T-helper 2 cell treated with Interferon-gamma antibody and Interleukin-4, amounts not matched to agents 100 ng/mL and 5 ng/mL, for 36 hours (primary cell): Measurements from ENCODE around the gene SFTA2. TPM values are rescaled to one million over a fixed set of nuclear protein-coding genes. Genes with fewer than 3 reads are reported as not detected.
"Not testable (repeated sequence)": the region's sequence is repeated elsewhere in the genome, so short reads cannot be mapped to it uniquely, and the experiment has no call there.

Experiments used
- intact Hi-C: fragments of 100-400 bp; cut with micrococcal nuclease; formaldehyde crosslinking; loops from one replicate; pipeline ENCODE4 v1.15.1; 2023
- total RNA-seq: library from RNA; stranded (reverse); gene quantifications from 2 replicates; pipeline ENCODE4 v1.2.3, GENCODE V29; 2022

The SFTA2 gene
- total RNA-seq = not detected in 2 replicates

DNA sequence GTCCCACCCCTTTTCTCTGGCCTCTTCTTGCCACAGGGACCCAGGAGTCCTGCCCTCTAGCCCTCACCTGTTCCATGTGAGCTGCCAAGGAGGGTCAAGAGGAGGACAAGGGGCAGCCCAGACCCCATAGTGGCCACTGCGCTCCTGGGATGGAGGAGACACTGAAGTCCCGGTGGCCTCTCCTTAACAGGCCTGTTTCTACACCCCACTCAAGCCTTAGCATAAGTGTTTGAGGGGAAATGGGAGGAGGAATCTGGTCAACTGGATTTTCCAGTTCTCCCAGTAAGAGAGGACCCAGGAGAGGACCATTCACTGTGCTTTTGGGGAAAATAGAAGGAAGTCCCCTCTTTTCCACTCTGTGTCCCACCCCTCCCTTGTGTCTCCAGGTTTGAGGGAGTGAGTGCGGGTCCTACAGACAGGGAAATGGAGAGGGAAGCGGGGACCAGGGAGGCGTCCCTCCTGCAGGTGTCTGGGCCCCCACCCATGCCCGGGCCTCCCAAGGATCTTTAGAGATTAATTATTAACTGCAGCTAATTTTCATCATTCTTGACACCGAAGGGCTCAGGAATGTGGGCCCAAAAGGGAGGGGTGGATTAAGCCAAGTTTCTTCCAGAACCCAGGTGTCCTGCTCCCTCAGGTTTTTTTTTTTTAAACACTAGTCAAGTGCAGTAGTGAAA lies at the start of gene SFTA2:
Gene SFTA2, minus strand, starts transcription at position 202 of the 677 bp plus-strand sequence. Its CDS starts 74 bp downstream, at position 128.
- intact Hi-C loops = no loop called here

DNA sequence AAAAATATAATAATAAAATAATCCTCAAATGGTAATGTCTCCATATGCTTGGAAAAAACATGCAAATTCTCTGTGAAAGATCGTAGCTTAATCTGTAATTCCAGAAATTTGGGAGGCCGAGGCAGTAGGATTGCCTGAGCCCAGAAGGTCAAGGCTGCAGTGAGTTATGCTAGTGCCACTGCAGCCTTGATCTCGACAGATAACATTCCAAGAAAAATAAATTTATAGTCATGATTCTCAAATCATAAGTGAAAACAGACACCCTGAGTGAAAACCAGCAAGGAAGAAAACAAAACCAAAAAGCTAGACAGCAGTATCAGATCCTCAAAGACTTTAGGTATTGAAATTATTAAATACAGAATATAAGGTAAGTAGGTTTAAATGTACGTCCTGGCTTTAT lies 47.7 kb upstream of the SFTA2 start:
- intact Hi-C loops = no loop called here

DNA sequence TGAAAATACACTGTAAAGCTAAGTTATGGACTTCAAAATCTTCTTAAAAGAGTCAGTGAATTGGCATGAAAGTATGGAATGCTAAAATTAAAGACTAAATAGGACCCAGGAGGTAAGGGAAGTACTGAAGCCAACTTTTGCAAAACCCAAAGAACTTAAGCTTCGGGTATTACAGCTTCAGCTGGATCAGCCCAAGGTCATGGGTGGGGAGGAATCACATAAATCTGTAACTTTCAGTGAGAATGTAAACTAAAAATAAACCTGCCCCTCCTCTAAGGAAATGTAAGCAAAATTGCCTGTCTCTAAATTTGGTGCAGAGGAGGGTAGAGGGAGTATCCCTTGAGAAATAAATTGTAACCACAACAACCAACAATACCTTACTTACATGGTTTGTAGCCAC lies 47.2 kb upstream of the SFTA2 start:
- intact Hi-C loops = no loop called here

DNA sequence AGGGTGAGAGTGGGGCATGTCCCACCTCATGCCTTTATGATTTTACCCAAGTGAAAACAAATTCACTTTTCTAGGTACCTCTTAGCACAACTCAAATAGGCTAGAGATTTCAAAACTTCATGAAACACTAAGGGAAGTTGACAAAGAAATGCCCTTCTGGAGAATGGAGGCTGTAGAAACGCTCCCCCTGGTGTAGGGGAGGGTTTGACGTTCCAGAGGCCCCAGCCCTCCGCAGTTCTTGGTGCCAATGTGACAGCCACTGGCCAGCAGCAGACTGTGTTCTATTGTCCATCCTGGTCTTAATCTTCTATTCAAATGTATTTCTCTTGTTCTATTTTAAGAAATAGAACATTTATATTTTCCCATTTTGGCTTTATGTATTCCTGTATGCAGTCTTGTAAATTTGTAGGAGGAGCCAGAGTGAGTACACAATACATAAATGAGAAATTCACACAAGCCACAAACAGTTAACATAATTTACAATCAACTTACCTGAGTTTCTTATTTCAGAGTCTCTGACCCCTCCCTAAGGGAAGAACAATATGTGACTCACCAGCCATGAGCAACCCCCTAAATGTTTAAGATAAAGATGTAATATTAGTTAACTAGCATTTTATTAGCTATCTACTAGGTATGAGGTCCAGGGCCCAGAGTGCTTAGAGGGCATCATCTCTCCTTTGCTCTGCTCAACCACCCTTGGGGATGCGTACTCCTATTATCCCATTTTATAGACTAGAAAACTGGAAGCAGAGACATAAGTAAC lies 42.7 kb upstream of the SFTA2 start:
- intact Hi-C loops = no loop called here

DNA sequence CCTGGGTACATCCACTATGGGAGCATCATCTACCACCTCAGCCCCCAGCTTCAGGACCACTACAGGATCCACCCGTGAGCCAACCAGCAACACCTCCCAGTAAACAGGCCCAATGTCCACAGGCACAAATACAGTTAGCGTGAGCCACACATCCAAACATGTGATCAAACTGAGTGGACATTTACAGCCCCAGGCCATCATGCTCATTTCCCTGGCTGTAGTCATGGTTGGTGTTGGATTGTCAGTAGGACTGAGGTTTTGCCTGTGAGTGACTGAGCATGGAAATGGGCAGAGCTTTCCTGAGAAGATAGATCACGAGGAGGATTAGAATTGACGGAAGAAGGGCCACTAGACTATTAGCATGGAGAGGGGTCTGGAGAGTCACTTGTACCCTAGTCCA lies 40.8 kb upstream of the SFTA2 start:
- intact Hi-C loops = no loop called here

DNA sequence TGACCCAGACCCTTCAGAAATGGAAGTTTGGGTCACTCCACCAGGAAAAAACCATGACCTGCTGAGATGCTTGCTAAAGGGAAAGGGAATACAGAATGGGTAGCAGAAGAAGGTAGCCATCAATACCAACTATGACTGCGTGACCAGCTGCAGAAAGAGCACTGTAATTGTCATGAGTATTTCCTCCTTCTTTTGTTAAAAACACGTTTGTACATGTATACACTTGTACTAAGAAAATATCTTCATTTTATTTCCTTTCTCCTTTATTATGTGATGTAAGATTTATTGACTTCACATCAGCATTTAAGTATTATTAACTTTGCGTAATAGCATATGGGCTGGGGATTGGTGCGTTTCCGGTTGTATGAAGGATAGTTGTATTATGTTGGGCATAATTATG lies 39.0 kb upstream of the SFTA2 start:
- intact Hi-C loops = no loop called here

DNA sequence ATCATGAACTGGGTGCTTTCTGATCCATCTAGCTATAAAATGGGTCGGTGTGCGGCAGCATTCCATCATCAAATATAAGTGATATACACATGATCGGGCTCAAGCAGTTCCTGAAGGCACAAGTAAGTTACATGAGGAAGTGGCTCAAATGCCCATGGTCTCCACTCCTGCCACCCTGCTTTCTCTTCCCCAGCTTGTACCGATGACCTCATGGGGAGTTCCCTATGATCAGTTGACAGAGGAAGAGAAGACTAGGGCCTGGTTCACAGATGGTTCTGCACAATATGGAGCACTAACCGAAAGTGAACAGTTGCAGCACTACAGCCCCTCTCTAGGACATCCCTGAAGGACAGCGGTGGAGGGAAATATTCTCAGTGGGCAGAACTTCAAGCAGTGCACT lies 37.2 kb upstream of the SFTA2 start:
- intact Hi-C loops = not testable (repeated sequence)

DNA sequence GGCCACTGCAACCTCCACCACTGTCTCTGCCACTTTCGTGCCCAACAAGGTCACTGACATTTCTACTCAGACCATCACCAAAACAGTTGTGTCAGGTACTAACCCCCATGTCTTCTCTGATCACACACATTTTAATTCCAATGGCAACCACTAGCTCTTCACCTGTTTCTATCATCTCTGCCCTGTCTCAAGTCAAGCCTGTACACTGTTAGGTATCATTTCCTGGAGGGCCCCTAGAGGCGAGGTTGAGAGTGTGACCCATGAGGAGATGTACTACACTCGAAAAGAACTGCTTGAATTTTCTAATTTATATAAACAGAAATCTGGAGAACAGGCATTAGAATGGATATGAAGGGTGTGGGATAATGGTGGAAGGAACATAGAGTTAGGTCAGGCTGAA lies 34.2 kb upstream of the SFTA2 start:
- intact Hi-C loops = no loop called here

DNA sequence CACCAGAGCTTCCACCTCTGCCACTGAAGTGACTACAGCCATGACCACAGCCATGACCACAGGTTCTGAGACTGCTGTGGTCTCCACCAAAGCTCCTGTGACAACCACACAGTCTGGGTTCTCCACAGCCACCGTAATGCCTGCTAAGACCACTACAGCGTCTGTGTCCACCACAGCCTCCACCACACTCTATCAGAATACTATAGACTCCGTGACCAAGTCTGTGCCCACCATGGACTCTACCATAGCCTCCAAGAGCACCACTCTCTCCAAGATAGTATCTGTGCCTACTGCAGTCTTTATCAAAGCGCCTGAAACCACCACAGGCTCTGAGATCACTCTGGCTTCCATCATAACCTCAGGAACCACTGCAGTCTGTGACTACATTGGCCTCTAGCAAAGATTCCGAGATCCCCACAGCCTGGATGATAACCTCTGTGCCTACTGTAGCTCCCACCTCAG lies 33.2 kb upstream of the SFTA2 start:
- intact Hi-C loops = no loop called here

DNA sequence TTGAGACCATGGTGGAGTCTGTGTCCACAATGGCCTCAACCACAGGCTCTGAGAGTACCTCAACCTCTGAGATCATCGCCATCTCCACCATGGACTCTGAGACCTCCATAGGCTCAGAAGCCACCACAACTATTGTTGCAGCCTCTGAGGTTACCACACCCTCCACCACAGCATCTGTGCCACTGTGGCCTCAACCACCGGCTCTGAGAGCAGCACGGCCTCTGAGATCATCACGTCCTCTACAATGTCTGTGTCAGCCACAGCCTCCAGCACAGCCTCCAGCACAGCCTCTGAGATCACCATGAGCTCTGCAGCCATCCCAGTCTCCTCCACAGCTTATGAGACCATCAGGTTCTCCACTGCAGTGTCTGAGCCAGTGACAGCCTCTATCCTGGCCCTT lies 32.1 kb upstream of the SFTA2 start:
- intact Hi-C loops = no loop called here

DNA sequence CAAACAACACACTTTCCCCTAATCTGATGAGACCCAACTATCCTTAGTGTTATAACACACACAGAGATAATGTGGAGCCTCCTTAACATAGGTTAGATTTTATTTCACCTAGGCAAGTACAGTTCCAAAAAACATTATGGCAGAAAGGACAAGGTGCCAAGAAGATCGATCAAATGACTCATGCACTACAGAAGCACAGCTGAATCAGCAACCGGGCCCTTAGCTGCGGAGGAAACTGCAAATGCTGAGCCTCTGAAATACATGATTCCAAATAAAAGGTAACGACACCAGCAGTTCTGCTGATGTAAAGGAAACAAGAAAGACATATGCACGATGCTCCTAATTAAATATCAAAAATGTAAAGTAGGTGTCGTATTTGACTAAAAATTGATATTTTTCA lies 31.7 kb upstream of the SFTA2 start:
- intact Hi-C loops = no loop called here

DNA sequence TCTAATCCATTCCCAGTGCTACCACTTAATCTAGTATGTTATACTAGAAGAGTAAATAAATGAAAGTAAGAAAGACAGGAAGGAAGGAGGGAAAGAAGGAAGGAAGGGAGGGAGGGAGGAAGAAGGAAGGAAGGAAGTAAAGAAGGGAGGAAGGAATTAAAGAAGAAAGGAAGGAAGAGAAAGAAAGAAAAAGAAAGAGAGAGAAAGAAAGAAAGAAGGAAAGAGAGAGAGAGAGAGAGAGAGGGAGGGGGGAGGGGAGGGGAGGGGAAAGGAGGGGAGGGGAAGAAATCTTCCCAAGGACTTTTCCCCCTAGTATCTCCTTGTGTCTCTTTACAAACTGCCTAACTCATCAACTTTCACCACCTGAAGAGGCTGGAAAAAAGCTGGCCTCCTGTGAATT lies 30.7 kb upstream of the SFTA2 start:
- intact Hi-C loops = no loop called here

DNA sequence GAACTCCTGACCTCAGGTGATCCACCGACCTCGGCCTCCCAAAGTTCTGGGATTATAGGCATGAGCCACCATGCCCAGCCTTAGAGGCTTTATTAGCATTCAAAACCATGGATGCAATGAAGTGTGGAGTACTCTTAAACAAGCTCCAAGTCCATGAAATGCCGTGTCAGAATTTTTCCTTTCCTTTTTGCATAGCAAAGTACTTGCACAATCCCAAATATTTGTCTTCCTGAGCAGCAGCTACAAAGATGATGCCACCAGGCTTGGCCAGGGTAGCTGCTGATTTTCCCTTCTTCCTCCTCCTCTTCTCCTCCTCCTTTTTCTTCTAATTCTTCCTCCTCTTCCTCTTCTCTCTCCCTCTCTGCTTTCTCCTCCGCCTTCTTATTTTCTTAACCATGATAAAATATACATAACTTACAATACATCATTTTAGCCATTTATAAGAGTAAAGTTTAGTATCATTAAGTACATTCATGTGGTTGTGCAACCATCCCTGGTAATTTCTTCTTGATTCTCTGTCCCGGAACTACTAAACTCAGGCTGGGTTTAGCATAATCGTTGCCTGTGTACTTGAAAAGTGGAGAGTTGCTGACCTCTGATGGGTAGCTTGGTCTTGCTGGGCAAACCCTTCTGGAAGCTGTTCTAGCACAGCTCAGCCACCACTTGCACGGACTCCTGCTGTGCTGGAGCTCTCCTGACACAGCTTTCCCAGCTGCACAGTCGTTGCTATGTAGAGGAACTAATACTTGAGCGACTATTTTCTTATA lies 29.1 kb upstream of the SFTA2 start:
- intact Hi-C loops = no loop called here

DNA sequence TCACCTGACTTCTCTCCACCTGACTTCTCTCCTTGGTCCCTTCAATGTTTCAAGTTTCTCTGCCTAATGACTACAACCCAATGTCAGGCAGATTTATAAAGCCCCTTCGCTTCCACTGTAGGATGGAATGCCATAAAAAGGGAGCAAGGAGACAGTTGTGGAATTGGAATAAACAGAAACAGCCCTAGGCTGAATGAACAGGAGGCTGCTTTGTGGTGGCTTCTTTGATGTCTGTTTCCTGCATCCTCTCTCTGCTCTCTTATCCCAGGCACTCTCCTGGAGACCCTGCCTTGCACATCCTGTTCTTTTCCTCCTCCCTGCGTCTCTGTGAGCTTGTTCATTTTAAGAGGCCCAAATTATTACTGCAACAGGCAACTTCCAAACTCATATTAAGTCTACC lies 25.7 kb upstream of the SFTA2 start:
- intact Hi-C loops = no loop called here

DNA sequence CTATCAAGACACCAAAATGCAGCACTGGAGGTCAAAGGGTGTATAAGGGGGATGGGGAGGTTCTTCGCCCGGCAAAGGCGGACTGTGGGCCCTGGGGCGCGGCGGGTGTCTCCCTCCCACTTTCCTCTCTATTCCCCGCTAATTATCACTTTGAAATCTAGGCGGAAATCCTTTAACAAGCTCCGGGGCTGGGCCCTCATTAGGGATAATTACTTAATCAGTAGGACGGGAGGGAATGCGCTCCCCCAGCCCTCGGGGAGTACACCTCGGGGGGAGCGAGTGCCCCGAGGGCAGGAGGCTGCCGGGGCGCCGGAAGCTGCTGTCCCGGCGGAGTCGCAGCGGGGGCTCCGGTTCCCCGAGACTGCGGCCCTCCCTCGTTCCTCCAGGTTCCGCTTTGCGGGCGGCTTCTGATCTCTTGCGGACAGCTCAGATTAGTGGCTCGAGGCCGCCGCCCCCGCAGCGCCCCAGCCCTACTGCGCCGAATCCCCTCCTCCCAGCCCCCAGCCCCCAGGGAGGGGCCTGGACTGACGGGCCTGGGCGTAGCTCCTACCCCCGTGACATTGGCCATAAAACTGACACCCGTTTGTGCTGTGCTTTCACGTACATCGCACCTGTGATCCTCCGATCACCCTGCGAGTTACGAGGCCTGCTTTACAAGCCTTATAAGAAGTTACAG lies 23.5 kb upstream of the SFTA2 start:
- intact Hi-C loops = no loop called here

DNA sequence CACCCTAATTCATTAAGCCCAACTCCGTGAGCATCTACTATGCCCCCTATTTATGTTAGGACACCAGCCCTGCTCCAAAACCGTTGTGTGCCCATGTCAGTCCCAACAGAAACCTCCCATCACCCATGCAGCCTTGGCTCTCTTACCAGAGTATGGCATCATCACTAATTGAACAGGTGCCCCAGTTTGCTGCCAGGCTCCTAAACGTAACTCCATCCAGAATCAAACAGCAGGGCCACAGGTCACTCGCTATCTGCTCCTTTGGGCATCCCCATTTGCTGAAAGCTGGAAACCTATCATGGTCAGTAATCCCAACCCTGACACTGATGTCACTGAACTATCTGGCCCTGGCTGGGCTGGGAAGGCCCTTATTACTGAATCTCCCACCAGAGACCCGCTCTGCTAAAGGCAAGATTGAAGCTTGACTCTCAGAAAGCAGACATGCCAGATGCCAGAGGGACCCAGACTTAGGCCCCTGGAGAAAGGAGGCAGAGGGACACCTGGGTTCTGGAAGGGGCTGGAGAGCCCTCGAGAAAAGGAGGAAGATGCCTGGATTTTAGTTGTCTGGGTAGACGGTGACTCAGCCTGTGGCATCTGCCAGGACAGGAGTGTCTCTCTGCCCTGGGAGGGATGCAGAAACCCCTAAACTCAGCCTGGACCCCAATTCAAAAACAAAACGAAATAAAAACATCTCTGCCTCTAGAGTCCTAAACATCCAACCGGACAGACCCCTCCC lies 22.8 kb upstream of the SFTA2 start:
- intact Hi-C loops = no loop called here

DNA sequence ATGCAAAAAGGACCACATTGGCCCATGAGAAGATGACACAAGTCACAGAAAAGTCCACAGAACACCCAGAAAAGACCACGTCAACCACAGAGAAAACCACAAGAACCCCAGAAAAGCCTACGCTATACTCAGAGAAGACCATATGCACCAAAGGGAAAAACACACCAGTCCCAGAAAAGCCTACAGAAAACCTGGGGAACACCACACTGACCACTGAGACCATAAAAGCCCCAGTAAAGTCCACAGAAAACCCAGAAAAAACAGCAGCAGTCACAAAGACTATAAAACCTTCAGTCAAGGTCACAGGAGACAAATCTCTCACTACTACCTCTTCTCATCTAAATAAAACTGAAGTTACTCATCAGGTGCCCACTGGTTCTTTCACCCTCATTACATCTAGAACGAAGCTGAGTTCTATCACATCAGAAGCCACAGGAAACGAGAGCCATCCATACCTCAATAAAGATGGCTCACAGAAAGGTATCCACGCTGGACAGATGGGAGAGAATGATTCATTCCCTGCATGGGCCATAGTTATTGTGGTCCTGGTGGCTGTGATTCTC lies 20.0 kb upstream of the SFTA2 start:
- intact Hi-C loops = no loop called here

DNA sequence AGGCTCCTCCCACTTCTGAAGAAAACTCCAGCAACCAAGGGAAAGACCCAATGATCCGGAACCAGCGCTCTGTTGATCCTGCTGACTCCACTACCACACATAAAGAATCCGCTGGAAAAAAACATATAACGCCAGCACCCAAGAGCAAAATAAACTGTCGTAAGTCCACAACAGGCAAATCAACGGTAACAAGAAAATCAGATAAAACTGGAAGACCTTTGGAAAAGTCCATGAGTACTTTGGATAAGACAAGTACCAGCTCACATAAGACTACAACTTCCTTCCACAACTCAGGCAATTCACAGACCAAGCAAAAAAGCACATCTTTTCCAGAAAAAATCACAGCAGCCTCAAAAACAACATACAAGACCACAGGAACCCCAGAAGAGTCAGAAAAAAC lies 16.8 kb upstream of the SFTA2 start:
- intact Hi-C loops = no loop called here

DNA sequence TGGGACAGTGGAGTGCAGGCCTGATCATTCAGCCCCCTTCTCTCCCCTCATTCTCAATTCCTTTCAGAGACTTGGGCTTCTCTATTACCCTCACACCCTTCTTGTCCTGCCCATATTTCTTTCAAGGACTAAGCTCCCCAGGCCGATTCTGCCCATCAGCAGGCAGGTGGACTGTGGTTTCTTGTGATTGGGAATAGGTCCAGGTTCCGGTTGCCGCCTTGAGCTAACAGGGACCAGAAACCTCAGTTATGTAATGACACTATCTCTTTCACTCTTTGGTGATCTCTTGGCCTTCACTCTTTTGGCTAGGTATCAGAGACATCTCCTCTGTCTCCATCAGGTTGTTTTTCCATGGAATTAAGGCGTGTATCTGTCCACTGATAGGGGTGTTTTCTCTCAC lies 15.3 kb upstream of the SFTA2 start:
- intact Hi-C loops = no loop called here

DNA sequence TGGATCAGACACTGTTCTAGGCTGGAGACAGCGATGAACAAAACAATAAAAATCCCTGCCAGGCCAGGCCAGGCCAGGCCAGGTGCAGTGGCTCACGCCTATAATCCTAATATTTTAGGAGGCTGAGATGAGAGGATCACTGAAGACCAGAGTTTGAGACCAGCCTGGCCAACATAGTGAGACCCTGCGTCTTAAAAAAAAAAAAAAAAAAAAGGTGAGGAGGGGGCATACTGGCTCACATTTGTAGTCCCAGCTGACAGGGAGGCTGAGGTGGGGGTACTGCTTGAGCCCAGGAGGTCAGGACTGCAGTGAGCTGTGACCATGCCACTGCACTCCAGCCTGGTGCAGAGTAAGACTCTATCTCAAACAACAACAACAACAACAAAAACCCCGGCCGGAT lies 13.3 kb upstream of the SFTA2 start:
- intact Hi-C loops = no loop called here

DNA sequence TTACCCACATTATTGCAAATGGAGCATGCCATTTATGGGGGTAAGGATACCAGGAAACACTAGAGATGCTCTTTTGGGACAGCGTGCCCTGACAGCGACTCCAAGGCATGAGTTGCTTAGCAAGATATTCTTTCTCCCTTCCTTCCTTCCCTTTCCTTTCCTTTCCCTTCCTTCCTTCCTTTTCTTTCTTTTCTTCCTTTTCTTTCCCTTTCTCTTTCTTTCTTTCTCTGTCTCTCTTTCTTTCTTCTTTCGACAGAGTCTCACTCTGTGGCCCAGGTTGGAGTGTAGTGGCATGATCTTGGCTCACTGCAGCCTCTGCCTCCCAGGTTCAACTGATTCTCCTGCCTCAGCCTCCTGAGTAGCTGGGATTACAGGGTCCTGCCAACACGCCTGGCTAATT lies 12.1 kb upstream of the SFTA2 start:
- intact Hi-C loops = no loop called here
